Peyer's patch (tissue), 4 donors: Measurements from ENCODE around the gene FAM118A.

Experiments
- CTCF ChIP-seq, 6 experiments: fragments of 450-650 bp in 4 of 6; fragments of 200-600 bp in 2 of 6; sonication (generic) in 1 of 6; IDR thresholded peaks; one replicate each; pipeline ENCODE4 v1.5.1; 2017 to 2019; ENCODE audit warnings: antibody characterized with exemption in 6 of 6, mild to moderate bottlenecking in 3 of 6, moderate library complexity in 1 of 6
- POLR2A ChIP-seq, 2 donors: fragments of 450-650 bp; IDR thresholded peaks; one replicate each; pipeline ENCODE4 v1.5.1; 2017; ENCODE audit warnings: antibody characterized with exemption in 2 of 2, mild to moderate bottlenecking in 2 of 2, moderate library complexity in 2 of 2

DNA sequence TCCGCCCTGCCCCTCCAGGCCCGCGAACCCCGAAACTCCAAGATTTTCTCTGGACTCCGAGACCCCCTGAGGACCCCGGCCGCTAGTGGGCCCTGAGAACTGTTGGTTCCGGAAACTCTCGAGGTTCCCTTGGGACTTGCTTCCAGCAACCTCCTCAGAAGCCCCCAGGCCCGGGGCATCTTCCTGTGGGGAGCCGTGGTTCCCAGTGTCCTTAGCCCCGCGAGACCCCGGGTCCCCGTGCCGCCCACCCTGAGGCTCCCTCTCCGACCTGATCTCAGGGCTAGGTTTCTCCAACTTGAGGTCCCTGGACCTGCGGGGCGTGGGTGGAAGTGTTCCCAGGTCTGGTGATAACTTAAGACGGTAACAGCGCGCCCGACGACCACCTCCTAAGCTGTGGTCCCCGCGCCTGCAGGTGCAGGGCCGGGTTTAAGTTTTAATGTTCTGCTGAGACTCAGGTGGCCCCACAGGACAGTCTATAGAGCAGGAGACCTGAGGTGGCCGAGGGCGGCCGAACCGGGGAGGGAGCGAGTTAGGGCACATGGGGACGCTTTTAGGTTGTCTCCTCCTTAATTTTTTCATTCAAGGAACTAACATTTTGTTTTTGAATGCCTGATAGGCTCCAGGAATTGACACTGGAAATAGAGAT is 720 bp downstream of the FAM118A start:
- TF ChIP-seq CTCF (IDR thresholded peaks at IDR 0.05) (no peak), POLR2A (IDR thresholded peaks at IDR 0.05) (no peak)
